GM21381 (cell line): ENCODE data around the gene SQOR.

Experiments
- ATAC-seq: cut with Tn5 transposase; IDR thresholded peaks from one replicate; pipeline ENCODE4 v1.9.1; 2021; ENCODE audit warnings: mild to moderate bottlenecking, moderate library complexity; ENCODE audit not compliant: unreplicated experiment

SQOR gene

DNA sequence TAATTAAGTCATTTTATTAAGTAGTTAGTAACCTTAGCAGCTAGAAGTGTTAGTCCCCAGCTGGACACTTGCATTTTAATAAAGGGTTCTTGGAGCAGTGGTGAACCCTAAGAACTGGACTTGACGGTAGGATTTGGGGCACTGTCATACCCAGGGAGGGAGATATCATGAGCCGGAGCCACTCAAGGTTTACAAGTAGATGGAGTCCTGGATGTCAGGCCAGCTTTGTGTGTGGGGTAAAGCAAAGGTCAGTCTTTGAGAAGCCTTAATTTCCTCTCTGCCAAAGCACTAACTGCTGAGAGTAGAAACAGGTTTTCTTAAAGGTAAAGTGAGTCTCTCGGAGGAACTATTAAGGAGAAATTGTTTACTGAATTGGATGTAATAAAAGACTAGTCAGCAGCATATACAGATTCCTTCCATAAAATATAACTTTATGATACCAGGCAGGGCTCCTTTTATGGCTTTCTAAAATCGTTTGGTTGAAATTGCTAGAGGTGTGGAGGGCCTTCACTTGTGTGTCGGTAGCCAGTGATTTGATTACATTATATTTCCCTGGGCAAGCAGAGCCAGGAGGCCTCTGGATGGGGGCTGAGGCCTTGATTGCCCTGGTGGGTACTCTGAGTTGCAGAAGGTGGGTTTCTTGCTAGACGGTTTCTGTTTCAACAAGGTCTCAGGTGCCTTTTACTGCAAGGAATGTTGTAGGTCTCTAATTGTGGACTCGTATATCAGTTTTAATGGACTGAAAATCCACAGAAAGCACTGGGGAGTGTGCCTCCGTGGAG lies 23.1 kb downstream of the SQOR start:
- ATAC-seq = no peak

DNA sequence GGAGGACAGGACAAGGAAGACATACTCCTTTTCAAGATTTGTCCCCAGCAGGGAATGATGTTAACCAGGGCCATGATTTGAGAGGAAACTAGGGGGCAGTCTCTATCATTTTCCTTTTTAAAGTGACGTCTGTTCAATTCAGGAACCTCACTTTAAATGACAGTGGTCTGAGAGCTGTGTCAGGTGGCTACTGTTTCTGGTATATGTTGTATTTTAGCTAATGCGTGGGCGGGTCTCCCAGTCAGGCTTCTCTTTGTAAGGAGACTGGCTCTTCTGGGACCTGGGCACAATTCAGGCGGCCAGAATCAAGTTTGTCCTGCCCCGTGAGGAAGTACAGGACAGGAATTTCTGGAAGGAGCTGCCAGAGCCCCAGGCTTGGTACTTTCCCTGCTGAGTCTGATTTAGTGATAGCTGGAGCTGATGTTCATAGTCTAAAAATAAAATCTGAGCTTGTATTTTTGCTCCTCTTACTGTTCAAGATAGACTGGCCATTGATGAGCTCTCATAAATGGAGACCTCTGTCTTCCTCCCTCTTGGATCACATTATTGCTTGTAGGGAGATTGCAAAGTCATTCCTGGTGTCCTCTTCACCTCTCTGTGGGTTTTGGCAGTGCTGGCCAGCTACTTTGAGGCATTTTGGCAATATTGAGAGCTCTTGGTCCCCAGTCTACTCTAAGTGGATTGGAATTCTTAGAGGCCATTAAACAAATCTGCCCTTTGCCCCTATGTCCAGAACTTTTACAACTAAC lies 25.6 kb downstream of the SQOR start:
- no peak for ATAC-seq

GRCh38 chr15:45662375-45662774 lies 27.5 kb downstream of the SQOR start:
- no peak for ATAC-seq

- ATAC-seq = no peak
These were observed 29.6 kb downstream of the SQOR start for GRCh38 chr15:45664451-45664850.

GRCh38 chr15:45665261-45665660 lies 30.4 kb downstream of the SQOR start:
- no peak for ATAC-seq

DNA sequence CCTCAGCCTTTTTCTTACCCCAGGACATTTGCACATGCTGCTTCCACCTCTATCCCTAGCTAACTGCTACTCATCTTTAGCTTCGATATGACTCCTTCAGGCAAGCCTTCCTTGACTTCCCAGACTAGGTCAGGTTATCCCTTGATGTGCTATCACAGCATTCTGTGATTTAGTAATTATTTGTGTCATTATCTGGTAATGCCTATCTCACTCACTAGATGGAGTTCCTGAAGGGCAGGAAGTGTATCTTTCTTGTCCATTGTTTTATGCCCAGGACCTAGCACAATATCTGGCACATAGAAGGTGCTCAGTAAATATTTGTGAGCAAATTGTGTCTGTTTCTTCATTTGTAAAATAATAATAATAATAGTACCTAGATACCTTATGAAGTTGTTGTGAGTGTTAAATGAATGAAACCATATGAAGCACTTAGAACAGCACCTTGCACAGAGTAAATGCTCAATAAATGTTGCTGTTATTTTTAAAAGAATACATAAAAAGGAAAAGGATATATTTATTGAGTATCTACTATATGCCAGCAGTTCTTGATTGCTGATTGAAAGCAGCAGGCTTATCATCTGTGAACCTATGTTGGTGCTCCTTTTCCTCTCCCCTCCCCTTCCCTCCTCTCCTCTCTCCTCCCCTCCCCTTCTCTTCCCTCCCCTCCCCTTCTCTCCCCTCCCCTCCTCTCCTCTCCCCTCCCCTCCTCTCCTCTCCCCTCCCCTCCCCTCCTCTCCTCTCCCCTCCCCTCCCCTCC lies 31.5 kb downstream of the SQOR start:
- ATAC-seq = no peak

DNA sequence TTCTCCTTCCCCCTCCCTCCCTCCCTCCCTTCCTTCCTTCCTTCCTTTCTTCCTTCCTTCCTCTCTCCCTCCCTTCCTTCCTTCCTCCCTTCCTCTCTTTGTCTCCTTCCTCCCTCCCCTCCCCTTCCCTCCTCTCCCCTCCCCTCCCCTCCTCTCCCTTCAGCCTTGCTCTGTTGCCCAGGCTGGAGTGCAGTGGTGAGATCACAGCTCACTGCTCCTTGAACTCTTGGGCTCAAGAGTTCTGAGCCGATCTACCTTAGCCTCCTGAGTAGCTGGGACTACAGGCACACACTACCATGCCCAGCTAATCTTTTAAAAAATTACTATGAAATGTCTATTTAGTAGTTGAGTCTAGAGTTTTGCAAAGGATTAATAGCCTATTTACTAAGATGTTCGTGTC lies 32.2 kb downstream of the SQOR start:
- ATAC-seq = no peak

DNA sequence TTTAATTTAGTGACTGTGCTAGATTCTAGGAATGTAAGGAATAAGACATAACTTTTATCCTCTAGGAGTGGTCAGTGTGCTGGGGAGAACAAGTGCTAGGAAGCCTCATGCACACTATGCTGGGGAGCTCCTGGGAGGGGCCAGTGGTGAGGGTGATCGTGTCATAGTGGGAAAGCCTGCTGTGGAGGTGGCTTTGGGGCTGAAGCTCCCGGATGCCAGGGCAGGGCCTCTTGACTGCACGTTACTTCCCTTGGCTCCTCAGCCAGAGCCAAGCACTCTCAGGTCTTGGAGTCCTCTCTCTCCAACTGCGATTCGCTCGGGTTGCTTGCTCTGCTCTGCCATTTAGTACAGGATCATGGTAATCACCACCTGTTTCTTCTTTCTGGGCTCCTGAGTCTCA lies 33.6 kb downstream of the SQOR start:
- no peak for ATAC-seq

GRCh38 chr15:45669422-45669821 lies 34.6 kb downstream of the SQOR start:
- no peak for ATAC-seq

GRCh38 chr15:45670091-45670490 lies 35.3 kb downstream of the SQOR start:
- ATAC-seq = no peak

DNA sequence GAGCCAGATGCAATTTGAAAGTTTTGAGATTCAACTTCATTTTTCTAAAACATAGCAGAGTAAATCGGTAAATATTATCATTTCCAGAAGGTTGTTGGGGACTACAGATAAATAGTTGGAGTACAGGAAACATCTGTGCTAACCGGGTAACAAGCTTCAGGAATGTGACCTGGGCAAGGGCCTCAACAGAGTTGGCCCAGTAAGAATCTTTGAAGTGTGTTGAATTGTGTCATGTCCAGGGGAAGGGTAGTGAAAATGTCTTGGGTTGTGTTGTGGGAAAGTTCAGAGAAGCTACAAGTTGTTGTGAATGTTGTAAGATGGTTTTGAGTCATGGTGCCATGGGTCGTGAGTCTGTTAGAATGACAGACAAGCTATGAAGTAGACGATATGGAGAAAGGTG lies 35.7 kb downstream of the SQOR start:
- ATAC-seq = no peak

DNA sequence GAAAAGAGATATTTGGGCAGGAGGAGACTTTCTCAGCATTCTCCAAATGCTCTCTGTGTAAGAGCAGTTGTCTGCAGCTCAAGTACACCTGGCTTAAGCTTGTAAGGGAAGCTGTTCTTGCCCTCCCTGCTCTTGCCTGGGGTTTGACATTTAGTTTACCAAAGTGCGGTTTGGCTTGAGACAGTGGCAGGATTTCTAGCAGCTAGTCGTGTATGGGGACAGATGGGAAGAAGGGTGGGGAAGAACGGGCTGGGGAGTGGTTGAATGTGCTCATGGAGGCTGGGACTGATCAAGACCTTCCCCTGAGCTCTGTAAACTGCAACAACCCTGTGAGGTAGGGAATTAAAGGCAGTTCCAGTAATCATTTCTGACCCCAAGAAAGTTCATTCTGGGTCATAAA lies 39.8 kb downstream of the SQOR start:
- no peak for ATAC-seq

GRCh38 chr15:45677797-45678196 lies 43.0 kb downstream of the SQOR start:
- no peak for ATAC-seq

GRCh38 chr15:45678459-45679178 lies 43.8 kb downstream of the SQOR start:
- ATAC-seq = no peak

- ATAC-seq = no peak
These were observed 49.7 kb downstream of the SQOR start for GRCh38 chr15:45684533-45684932.

DNA sequence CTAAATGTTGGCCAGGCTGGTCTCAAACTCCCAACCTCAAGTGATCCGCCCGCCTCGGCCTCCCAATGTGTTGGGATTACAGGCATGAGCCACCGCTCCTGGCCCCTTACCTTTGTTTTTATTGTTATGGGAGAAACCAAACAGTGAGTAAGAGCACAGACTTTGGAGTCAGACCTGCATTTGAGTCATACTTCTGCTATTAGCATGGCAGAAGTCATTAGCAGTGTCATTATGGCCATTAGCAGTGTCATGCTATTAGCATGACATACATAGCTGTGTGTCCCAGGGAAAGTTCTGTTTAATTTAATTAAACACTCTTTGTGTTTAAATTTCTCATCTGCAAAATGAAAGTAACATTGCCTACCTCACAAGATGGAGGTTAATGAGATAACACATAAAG lies 54.8 kb downstream of the SQOR start:
- no peak for ATAC-seq

DNA sequence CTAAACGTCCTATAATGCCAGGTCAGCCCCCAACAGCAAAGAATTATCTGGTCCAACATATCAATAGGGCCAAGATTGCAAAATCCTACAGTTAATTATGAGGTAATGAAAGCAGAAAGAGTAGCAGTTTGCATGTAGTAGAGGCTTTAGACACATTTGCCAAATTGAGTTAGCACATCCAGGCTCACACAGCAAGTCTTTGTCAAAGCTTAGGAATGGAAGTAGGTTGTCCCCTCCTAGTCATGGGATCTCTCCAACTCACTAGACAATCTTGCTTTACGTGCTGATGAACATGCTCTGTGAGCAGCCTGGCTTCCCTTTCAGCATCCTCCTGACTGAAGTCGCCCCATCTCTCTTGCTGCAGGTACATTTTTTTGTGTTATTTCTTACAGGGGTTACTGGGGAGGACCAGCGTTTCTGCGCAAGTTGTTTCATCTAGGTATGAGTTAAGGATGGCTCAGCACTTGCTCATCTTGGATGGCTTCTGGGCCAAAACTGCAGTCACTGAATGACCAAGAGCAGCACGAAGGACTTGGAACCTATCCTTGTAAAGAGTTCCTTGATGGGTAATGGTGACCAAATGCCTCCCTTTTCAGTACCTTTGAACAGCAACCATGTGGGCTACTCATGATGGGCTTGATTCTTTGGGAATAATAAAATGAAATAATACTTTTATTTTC lies 55.9 kb downstream of the SQOR start:
- no peak for ATAC-seq

DNA sequence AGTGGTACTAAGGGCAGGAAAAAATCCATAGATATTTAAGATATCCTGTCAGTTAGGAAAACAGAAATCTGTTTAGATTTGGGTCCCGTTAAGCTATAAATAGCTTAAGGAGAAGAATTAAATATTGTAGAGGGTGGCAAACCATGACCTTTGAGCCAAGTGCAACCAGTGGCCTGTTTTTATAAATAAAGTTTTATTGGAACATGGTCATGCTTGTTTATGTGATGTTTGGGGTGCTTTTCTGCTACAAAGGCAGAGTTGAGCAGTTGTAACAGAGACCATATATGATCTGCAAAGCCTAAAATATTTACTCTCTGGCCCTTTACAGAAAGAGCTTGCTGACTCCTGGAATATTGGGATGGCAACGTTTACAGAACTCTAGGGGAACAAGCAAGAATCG lies 66.3 kb downstream of the SQOR start:
- ATAC-seq = no peak

GRCh38 chr15:45702041-45702440 lies 67.2 kb downstream of the SQOR start:
- no peak for ATAC-seq

- no peak for ATAC-seq
These were observed 69.0 kb downstream of the SQOR start for GRCh38 chr15:45703670-45704328.
